HepG2 (cell line): ENCODE data around the gene PSMB2. TPM values are rescaled to one million over a fixed set of nuclear protein-coding genes. Genes with fewer than 3 reads are reported as not detected.

Experiments
- ATAC-seq: fragments of 200-7000 bp; cut with Tn5 transposase; 3 replicates; pipeline ENCODE4 v1.9.1; 2020; ENCODE audit warnings: mild to moderate bottlenecking, moderate library complexity
- BruUV-seq: library from RNA; stranded (reverse); fragments of 400-500 nt; replicated peaks from 2 replicates; lab custom pipeline; 2021; lab: Mats Ljungman, UMichigan
- CTCF ChIA-PET: fragments of 300-600 bp; formaldehyde crosslinking; extraction: SDS; loops from one replicate; lab custom pipeline; 2021; ENCODE audit warnings: low total read pairs, inconsistent platforms, low intra/inter-chr PET ratio; lab: Yijun Ruan, JAX
- POLR2A ChIA-PET: fragments of 350-600 bp; sonication (Branson Sonifier 250); formaldehyde crosslinking; loops from one replicate; lab custom pipeline; 2020; ENCODE audit warnings: antibody characterized with exemption, inconsistent platforms; lab: Yijun Ruan, JAX
- DNase-seq: peaks from one replicate; pipeline ENCODE4 v3.0.0-alpha.2; 2015; ENCODE audit warnings: low spot score
- FAIRE-seq: peaks from 3 replicates; lab custom pipeline; 2011; peaks lifted over from hg19 to GRCh38; lab: Jason Lieb, UNC
- H2AFZ ChIP-seq: one replicate; pipeline ENCODE4 v1.6.1; 2011; ENCODE audit warnings: low read length, inconsistent platforms
- H3K27ac ChIP-seq: fragments of 300-600 bp; 3 replicates; pipeline ENCODE4 v1.8.0; 2011; ENCODE audit warnings: mixed run types, mild to moderate bottlenecking, mixed read lengths, low read length, inconsistent platforms; ENCODE audit not compliant: insufficient read depth; ENCODE audit errors: extremely low read length
- H3K27me3 ChIP-seq, 2 experiments: fragments of 200-600 bp in 1 of 2; 2 replicates in 1 of 2; 3 replicates in 1 of 2; pipeline versions ENCODE4 v1.6.0 to v1.8.0; 2011; ENCODE audit warnings: low read length in 2 of 2, mild to moderate bottlenecking in 2 of 2, moderate library complexity in 2 of 2, inconsistent platforms in 1 of 2; ENCODE audit not compliant: insufficient read depth in 2 of 2, control insufficient read depth in 1 of 2
- H3K36me3 ChIP-seq, 2 experiments: fragments of 200-600 bp in 1 of 2; replicated peaks in 1 of 2; 2 replicates in 1 of 2; 3 replicates in 1 of 2; pipeline versions ENCODE4 v1.5.1 to v1.8.0; 2011; ENCODE audit warnings: low read length in 2 of 2, inconsistent platforms in 1 of 2; ENCODE audit not compliant: insufficient read depth in 2 of 2, control insufficient read depth in 1 of 2
- H3K4me1 ChIP-seq: 2 replicates; pipeline ENCODE4 v1.5.1; 2012; ENCODE audit warnings: low read length, inconsistent platforms; ENCODE audit not compliant: insufficient read depth
- H3K4me2 ChIP-seq: 2 replicates; pipeline ENCODE4 v1.6.0; 2011; ENCODE audit warnings: low read depth, low read length, inconsistent platforms
- H3K4me3 ChIP-seq, 3 experiments: fragments of 200-600 bp in 1 of 3; sonication (generic), shearing (Covaris generic) in 1 of 3; replicated peaks in 1 of 3; 2 replicates each; pipeline ENCODE4 v1.5.1; 2011 to 2016; ENCODE audit warnings: low read length in 3 of 3, inconsistent platforms in 2 of 3, low read depth in 2 of 3, mild to moderate bottlenecking in 2 of 3, control low read depth in 1 of 3, mixed read lengths in 1 of 3; ENCODE audit not compliant: insufficient read depth in 1 of 3
- H3K79me2 ChIP-seq: one replicate; pipeline ENCODE4 v1.6.1; 2011; ENCODE audit warnings: low read length, inconsistent platforms; ENCODE audit not compliant: insufficient read depth
- H3K9ac ChIP-seq: 2 replicates; pipeline ENCODE4 v1.6.0; 2011; ENCODE audit warnings: mild to moderate bottlenecking, low read depth, low read length, inconsistent platforms; ENCODE audit not compliant: insufficient read depth
- H3K9me3 ChIP-seq: 2 replicates; pipeline ENCODE4 v1.5.1; 2012; ENCODE audit warnings: mild to moderate bottlenecking, low read length
- H4K20me1 ChIP-seq: 2 replicates; pipeline ENCODE4 v1.6.0; 2011; ENCODE audit warnings: inconsistent platforms, mild to moderate bottlenecking, low read length, moderate library complexity; ENCODE audit not compliant: insufficient read depth
- BCL6 ChIP-seq: IDR thresholded peaks from 2 replicates; pipeline ENCODE4 v1.6.1; 2016; ENCODE audit warnings: missing genetic modification reagents, missing compliant biosample characterization
- CBX5 ChIP-seq: sonication (generic); formaldehyde crosslinking; IDR thresholded peaks from 2 replicates; pipeline ENCODE4 v1.4.0; 2020; ENCODE audit warnings: missing genetic modification reagents, borderline replicate concordance
- CCDC6 ChIP-seq: sonication (generic); formaldehyde crosslinking; IDR thresholded peaks from 2 replicates; pipeline ENCODE4 v1.8.1; 2022; ENCODE audit warnings: mild to moderate bottlenecking, missing genetic modification reagents, moderate library complexity
- CEBPB ChIP-seq: IDR thresholded peaks from 2 replicates; pipeline ENCODE4 v1.6.1; 2011; ENCODE audit warnings: low read depth, low read length, improper control_type of control experiment, borderline replicate concordance
- ELF3 ChIP-seq: IDR thresholded peaks from 2 replicates; pipeline ENCODE4 v1.6.1; 2016; ENCODE audit warnings: missing genetic modification reagents, missing compliant biosample characterization
- FOXC1 ChIP-seq: sonication (generic); formaldehyde crosslinking; IDR thresholded peaks from 2 replicates; pipeline ENCODE4 v1.8.0; 2022; ENCODE audit warnings: mild to moderate bottlenecking, missing genetic modification reagents, borderline replicate concordance
- GMEB2 ChIP-seq: IDR thresholded peaks from 2 replicates; pipeline ENCODE4 v1.6.1; 2016; ENCODE audit warnings: missing biosample characterization, missing genetic modification reagents, low read depth
- HCFC1 ChIP-seq: fragments of 150-350 bp; IDR thresholded peaks from 2 replicates; pipeline ENCODE4 v1.6.1; 2014; ENCODE audit warnings: low read depth, low read length
- HMG20A ChIP-seq: IDR thresholded peaks from 2 replicates; pipeline ENCODE4 v1.6.1; 2016; ENCODE audit warnings: borderline replicate concordance
- HNF4G ChIP-seq, 2 experiments: sonication (generic) in 1 of 2; formaldehyde crosslinking in 1 of 2; IDR thresholded peaks; 2 replicates each; pipeline versions ENCODE4 v1.4.0 to v1.6.1; 2011 to 2020; ENCODE audit warnings: borderline replicate concordance in 2 of 2, low read depth in 2 of 2, mild to moderate bottlenecking in 2 of 2, low read length in 1 of 2, missing genetic modification reagents in 1 of 2, moderate library complexity in 1 of 2
- KDM5B ChIP-seq: sonication (generic); formaldehyde crosslinking; IDR thresholded peaks from 2 replicates; pipeline ENCODE4 v1.4.0; 2020; ENCODE audit warnings: missing genetic modification reagents, mild to moderate bottlenecking, borderline replicate concordance
- MAFF ChIP-seq: IDR thresholded peaks from 2 replicates; pipeline ENCODE4 v1.6.1; 2011; ENCODE audit warnings: low read depth, low read length, improper control_type of control experiment
- MAFK ChIP-seq, 2 experiments: IDR thresholded peaks in 1 of 2; conservative IDR thresholded peaks in 1 of 2; 2 replicates each; pipeline ENCODE4 v1.6.1; 2011; ENCODE audit warnings: improper control_type of control experiment in 2 of 2, low read length in 2 of 2
- MIXL1 ChIP-seq: IDR thresholded peaks from 2 replicates; pipeline ENCODE4 v1.6.1; 2016
- RFXAP ChIP-seq: sonication (generic); formaldehyde crosslinking; IDR thresholded peaks from 2 replicates; pipeline ENCODE4 v1.4.0; 2020; ENCODE audit warnings: missing genetic modification reagents, borderline replicate concordance
- ZKSCAN5 ChIP-seq: sonication (generic); formaldehyde crosslinking; IDR thresholded peaks from 2 replicates; pipeline ENCODE4 v1.5.1; 2020; ENCODE audit warnings: mild to moderate bottlenecking, missing genetic modification reagents
- ZNF326 ChIP-seq: sonication (generic); formaldehyde crosslinking; IDR thresholded peaks from 2 replicates; pipeline ENCODE4 v1.4.0; 2020; ENCODE audit warnings: missing genetic modification reagents, borderline replicate concordance
- ZNF337 ChIP-seq: sonication (generic); formaldehyde crosslinking; IDR thresholded peaks from 2 replicates; pipeline ENCODE4 v1.5.1; 2020; ENCODE audit warnings: missing genetic modification reagents, low read depth, mild to moderate bottlenecking, borderline replicate concordance
- ZNF512 ChIP-seq: sonication (generic); formaldehyde crosslinking; IDR thresholded peaks from 2 replicates; pipeline ENCODE4 v1.4.0; 2020; ENCODE audit warnings: mild to moderate bottlenecking, missing genetic modification reagents
- ZNF563 ChIP-seq: sonication (generic); formaldehyde crosslinking; IDR thresholded peaks from 2 replicates; pipeline ENCODE4 v1.8.0; 2022; ENCODE audit warnings: mild to moderate bottlenecking, moderate library complexity, missing genetic modification reagents
- ZNF768 ChIP-seq: sonication (generic); formaldehyde crosslinking; IDR thresholded peaks from 2 replicates; pipeline ENCODE4 v1.4.0; 2020; ENCODE audit warnings: missing genetic modification reagents
- WGBS: methylation state at CpG from one replicate; pipeline ENCODE4 v1.1.6; 2017; ENCODE audit warnings: low lambda C conversion rate; 5-methylcytosine and 5-hydroxymethylcytosine counted together
- in situ Hi-C: cut with HindIII; loops from 2 replicates; pipeline ENCODE4 v1.10.0; 2017; ENCODE audit warnings: low pct_unique_long_range_greater_than_20kb; ENCODE audit not compliant: extremely low pct_ligation_motif_present
- intact Hi-C: fragments of 100-400 bp; cut with micrococcal nuclease; formaldehyde crosslinking; loops from one replicate; pipeline ENCODE4 v1.10.0; 2022; ENCODE audit not compliant: unreplicated experiment
- polyA plus RNA-seq, 8 experiments: library from polyadenylated mRNA; depleted of rRNA in 3 of 8; stranded (reverse) in 7 of 8; unstranded in 1 of 8; fragments of >200 nt; fragmentation: Illumina TruSeq in 4 of 8; extraction: Trizol in 4 of 8; gene quantifications; 2 replicates each; pipeline versions ENCODE4 v1.2.1 to v1.2.3, GENCODE V29; 2011 to 2016; ENCODE audit warnings: low read depth in 4 of 8, missing spikeins in 1 of 8, mixed read lengths in 1 of 8; ENCODE audit not compliant: insufficient read depth in 1 of 8
- total RNA-seq, 5 experiments: library from RNA; depleted of rRNA; stranded (reverse); fragments of >200 nt; fragmentation: Illumina TruSeq; extraction: Trizol; gene quantifications; 2 replicates each; pipeline ENCODE4 v1.2.3, GENCODE V29; 2016; ENCODE audit warnings: low read depth in 1 of 5

Gene PSMB2
- total and polyA plus RNA-seq, 2 of the 13 experiments (the other 11 are each of a cell fraction or from before 2014, with no cell fraction given) = 60.6 to 62.2 TPM

- Histone ChIP-seq H3K9me3 (no peaks in the 10 kb centered on the region), H4K20me1 (no peaks in the 10 kb centered on the region), H3K4me1 (no peaks in the 10 kb centered on the region), H3K4me3 (no peak overlapping the region), H3K27me3 (no peaks in the 10 kb centered on the region), H3K79me2 (peaks cover 26% of the 10 kb centered on the region), H3K27ac (no peak overlapping the region), H3K36me3 (peaks cover 18 to 65% of the 10 kb centered on the region in 2 experiments), H3K9ac (no peak overlapping the region), H3K4me2 (no peak overlapping the region), H2AFZ (no peak overlapping the region)
- intact Hi-C loops (no loop called here), in situ Hi-C loops (no loop called here)
- no TSS peak for BruUV-seq
- POLR2A ChIA-PET = no interaction called here
- no peak for ATAC-seq
- DNase-seq = no peak
- WGBS = 96% methylated on average over 6 of the region's 6 CpGs
- CTCF ChIA-PET = no interaction called here
- no peak for FAIRE-seq
- TF ChIP-seq ELF3 (no peak), HMG20A (CRISPR knock-in tag) (no peak), CBX5 (no peak), ZNF337 (no peak), ZKSCAN5 (CRISPR knock-in tag) (no peak), GMEB2 (CRISPR knock-in tag) (no peak), FOXC1 (CRISPR knock-in tag) (no peak), ZNF563 (CRISPR knock-in tag) (no peak), ZNF326 (CRISPR knock-in tag) (no peak), RFXAP (CRISPR knock-in tag) (no peak), ZNF512 (no peak), MAFF (peak; percentile 79), HNF4G (IDR thresholded peaks at IDR 0.05; ENCODE audit: borderline replicate concordance, low read depth, low read length) (no peak), HNF4G (CRISPR knock-in tag; IDR thresholded peaks at IDR 0.05; ENCODE audit: borderline replicate concordance, low read depth) (no peak), CEBPB (peak; percentile 45), HCFC1 (no peak), ZNF768 (CRISPR knock-in tag) (no peak), KDM5B (CRISPR knock-in tag) (no peak), MAFK (conservative IDR thresholded peaks at IDR 0.05 in 1 of 2, IDR thresholded peaks at IDR 0.05 in 1 of 2; ENCODE audit: low read length in 2 of 2) (peak; percentile 68 to 85), CCDC6 (CRISPR knock-in tag) (no peak), MIXL1 (CRISPR knock-in tag) (no peak), BCL6 (no peak)
These were observed 21.8 kb downstream of the PSMB2 start for GRCh38 chr1:35619237-35620121.
